Fibroblast of villous mesenchyme (primary cell): Measurements from ENCODE around the gene PC. TPM values are rescaled to one million over a fixed set of nuclear protein-coding genes. Genes with fewer than 3 reads are reported as not detected.

Source experiments
- DNase-seq: peaks from one replicate; pipeline ENCODE4 v3.0.0-alpha.2; 2010; ENCODE audit warnings: low read depth
- H3K4me3 ChIP-seq: 2 replicates; pipeline ENCODE4 v1.5.1; 2011; ENCODE audit warnings: low read depth, mild to moderate bottlenecking, low read length
- total RNA-seq: library from RNA; depleted of rRNA; stranded (reverse); fragments of >200 nt; gene quantifications from 2 replicates; pipeline ENCODE4 v1.2.3, GENCODE V29; 2012
- TF ChIP-seq, protein P1 (sequence below): IDR thresholded peaks from 2 replicates; pipeline ENCODE4 v1.5.1; 2012; ENCODE audit warnings: low read depth, mild to moderate bottlenecking, low read length; ENCODE audit not compliant: insufficient read depth

The PC gene
- total RNA-seq, 1 donor: 11.7 TPM

DNA sequence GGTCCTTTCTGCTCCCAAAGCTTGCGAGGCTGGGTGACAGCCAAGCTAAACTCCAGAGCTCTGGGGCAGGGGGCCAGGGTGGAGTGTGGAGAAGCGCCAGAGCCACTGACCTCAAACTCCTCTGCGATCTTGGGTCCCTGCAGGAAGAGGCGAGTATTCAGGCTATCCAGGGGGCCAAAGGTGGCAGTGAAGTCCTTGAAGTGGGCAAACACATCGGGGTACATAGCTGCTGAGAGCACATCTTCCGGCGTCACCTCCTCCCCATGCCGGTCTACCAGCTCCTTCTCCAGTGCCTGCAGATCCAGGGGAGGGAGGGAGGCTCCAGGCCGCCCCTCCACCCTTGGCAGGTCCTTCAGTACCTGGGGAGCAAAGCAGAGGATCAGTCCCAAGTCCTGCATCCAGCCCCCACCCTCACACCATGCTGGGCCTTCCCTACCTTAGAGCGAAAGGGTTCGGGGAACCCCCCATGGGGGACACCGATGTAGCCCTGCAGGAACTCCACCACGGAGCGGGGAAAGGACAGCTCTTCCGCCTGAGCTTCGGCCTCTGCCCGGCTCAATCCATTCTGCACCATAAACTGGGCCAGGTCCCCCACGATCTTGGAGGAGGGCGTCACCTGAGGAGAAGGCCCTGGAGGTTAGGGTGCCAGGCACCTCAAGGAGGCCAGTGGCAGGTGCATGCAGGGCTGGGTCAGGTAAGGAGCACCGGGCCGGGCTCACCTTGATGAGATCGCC lies 108.5 kb downstream of the PC start:
- H3K4me3 ChIP-seq: no peak overlapping the region
- TF ChIP-seq, protein P1, sequence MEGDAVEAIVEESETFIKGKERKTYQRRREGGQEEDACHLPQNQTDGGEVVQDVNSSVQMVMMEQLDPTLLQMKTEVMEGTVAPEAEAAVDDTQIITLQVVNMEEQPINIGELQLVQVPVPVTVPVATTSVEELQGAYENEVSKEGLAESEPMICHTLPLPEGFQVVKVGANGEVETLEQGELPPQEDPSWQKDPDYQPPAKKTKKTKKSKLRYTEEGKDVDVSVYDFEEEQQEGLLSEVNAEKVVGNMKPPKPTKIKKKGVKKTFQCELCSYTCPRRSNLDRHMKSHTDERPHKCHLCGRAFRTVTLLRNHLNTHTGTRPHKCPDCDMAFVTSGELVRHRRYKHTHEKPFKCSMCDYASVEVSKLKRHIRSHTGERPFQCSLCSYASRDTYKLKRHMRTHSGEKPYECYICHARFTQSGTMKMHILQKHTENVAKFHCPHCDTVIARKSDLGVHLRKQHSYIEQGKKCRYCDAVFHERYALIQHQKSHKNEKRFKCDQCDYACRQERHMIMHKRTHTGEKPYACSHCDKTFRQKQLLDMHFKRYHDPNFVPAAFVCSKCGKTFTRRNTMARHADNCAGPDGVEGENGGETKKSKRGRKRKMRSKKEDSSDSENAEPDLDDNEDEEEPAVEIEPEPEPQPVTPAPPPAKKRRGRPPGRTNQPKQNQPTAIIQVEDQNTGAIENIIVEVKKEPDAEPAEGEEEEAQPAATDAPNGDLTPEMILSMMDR: no peak
- no peak for DNase-seq

GRCh38 chr11:66848671-66849500 lies 109.3 kb downstream of the PC start:
- DNase-seq: no peak
- no peak overlapping the region for H3K4me3 ChIP-seq
- TF ChIP-seq, protein P1: no peak

GRCh38 chr11:66847461-66848232 lies 110.5 kb downstream of the PC start:
- no peak for DNase-seq
- TF ChIP-seq, protein P1: no peak
- no peak overlapping the region for H3K4me3 ChIP-seq

DNA sequence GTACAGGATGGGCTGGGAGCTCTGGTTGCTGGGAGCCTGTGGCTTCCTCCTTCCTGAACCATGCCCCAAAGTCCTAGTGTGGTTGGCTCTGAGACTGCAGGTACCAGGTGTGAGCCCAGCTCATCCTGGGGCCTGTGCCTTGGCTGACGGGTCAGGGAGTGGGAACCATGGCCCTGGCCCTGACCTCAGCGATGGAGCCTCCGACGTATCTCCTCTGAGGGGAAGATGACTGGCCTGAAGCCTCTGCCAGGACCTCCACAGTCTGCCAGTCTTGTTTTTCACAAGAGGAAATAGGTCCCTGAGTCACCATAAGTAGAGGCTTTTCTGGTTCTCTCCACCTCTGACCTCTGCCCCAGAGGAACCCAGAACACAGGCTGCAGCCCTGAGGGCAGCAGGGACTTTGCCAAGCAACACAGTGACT lies 111.5 kb downstream of the PC start:
- TF ChIP-seq, protein P1: no peak
- H3K4me3 ChIP-seq: no peak overlapping the region
- no peak for DNase-seq

DNA sequence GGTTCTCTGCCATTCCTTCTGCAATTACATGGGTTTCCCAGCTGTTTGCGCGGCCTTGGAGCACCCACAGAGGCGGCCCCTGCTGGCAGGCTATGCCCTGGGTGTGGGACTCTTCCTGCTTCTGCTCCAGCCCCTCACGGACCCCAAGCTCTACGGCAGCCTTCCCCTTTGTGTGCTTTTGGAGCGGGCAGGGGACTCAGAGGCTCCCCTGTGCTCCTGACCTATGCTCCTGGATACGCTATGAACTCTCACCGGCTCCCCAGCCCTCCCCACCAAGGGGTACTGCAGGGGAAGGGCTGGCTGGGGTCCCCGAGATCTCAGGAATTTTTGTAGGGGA lies 112.3 kb downstream of the PC start:
- TF ChIP-seq, protein P1: no peak
- DNase-seq: no peak
- H3K4me3 ChIP-seq: no peak overlapping the region

DNA sequence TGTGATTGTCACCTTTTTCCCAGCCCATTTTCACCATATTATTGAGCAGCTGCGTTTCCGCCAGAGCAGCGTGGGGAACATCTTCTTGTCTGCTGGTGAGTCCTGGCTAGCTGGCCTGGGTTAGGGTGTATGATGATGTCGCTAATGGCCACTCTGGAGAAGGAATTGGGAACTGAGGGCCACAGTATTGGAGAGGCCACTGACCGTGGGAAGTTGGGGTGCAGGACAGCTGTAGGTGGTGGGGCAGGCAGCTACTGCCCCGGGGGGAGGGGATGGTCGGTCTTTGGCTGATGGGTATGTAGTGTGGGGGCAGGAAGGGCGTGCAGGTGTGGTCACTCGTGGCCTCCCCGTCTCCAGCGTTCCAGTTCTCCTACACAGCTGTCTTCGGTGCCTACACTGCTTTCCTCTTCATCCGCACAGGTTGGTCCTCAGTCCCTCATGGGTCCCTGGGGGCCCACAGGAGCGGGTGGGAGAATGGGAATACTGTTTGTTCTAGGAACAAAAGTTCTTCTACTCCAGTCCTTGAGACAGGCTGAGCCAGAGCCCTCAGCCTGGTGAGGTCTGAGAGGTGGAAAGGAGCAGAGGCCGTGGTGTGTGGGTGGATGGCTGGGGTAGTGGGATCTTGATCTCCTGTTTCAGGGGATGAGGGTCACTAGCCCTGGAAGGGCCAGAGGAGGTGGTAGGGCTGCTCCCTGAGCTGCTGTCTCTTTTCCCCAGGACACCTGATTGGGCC lies 112.9 kb downstream of the PC start:
- no peak overlapping the region for H3K4me3 ChIP-seq
- no peak for DNase-seq
- TF ChIP-seq, protein P1: no peak
